Fibroblast of skin of scalp (primary cell): ENCODE data around the gene BTK.
A peak's percentile ranks its signal among the peaks of the same experiment; 100 is the strongest.

Source experiments
- DNase-seq: peaks from one replicate; pipeline ENCODE4 v3.0.0-alpha.2; 2013

The BTK gene

DNA sequence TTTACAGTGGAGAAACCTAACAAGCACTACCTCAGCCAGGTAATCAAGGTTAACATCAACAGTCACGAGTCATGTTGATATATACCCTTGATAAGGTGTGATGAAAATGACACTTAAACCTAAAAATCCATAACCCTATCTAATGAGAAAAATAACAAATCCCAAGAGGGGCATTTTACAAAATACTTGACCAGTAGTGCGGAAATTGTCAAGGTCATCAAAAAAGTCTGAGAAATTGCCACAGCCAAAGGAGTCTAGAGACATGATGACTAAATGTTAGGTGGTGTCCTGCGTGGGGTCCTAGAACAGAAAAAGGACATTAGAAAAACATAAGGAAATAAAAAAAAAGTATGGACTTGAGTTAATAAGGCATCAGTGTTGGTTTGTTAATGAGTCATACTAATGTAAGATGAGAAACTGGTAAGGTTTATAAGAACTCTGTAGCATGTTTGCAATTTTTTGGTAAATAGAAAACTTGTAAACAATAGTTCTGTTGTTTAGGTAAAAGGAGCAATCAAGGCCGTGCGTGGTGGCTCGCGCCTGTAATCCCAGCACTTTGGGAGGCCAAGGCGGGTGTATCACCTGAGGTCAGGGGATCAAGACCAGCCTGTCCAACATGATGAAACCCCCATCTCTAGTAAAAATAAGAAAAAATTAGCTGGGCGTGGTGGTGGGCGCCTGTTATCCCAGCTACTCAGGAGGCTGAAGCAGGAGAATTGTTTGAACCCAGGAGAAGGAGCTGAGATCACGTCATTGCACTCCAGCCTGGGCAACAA is 7.7 kb upstream of the BTK start:
- DNase-seq = no peak

DNA sequence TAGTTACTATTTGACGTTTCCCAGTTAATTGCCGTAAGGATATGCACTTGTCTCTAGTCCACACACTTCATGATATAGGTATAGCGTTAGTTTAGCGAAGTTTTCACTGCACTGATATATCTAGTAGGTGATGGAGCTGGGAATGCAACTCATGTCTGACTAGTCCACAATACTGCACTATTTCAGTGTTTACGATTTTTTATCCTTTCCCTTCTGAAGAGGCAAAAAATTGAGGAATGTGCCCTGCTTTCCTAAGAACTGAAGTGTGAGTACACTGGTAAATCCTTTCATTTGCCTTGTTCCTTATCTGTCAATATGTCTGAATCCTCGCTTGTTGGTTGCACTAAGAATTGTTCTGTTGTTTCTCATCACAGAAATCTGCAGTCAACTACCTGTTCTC is 5.8 kb upstream of the BTK start:
- DNase-seq = no peak

DNA sequence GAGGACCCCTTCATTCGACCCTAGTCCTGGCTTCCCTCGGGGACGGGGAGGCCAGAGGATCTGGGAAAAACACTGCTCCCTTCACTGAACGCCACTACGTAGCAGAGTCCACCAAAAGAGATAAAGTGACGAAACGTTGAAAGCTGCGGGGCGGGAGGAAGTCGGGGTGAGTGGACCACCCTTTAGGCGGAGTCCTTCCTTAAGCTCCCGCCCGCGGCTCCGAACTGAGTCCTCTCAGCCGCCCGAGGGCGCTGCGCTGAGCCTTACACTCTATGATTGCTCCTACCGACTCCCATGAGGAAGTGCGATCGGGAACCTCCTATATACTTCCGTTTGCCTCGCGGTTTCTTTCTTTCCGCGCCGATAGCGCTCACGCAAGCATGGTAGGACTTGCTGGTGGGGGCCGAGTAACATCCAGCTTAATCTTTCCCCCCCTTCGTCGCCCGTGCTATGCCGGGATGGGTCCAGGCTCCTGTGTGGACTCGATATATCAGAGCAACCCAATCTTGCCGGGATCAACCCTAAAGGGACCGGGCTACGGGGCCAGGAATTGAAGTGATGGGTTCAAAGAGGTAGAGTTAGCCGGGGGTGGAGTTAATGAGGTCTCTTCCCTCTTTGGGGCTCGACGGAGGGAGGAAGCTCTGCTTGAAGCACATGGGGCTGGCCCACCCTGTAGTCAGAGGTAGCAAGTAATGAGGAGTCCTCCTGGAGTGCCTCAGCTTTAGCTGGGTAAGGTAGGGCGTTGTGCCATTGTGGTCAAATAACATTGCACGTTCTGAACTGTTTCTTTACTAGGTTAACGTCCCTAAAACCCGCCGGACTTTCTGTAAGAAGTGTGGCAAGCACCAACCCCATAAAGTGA is 4.9 kb upstream of the BTK start, which contains the start of gene RPL36A:
Gene RPL36A (plus strand): TSS at position 348 of the 862 bp plus-strand sequence. CDS start 33 bp downstream, at position 381.
- peak; percentile 91 for DNase-seq

DNA sequence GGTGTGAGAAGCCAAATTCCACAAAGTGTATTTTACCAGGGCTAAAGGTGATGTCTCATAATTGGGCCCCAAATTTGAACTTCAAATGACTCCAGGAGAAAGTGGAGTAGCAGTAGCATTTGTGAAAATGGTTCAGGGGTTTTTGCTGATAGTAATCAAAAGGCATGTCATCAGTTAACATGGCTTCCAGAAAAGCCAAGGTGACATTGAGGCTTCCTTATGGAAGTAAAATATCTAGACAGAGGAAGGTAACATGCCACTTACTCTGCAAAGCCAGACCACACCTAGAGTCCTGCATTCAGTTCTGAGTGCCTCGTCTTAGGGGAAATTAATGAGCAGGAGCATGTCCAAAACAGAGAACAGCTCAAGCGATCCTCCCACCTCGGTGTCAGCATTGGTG is 2.6 kb upstream of the BTK start:
- DNase-seq = no peak

DNA sequence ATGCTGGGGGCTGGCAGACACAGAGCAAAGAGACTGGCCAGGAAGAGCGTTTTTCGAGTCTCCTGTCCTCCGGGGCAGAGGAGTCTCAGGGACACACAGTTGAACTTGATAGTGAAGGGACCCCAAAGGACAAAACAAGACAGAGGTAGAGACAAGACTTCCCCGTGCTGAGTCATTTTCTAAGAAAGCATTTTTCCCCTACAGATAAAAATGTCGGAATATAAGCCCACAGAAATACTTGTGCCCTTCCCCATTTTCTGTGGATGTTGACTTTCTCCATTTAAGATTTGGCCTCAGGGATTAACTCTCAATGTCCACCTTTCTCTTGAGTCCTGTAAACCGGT is 523 bp upstream of the BTK start:
- no peak for DNase-seq

DNA sequence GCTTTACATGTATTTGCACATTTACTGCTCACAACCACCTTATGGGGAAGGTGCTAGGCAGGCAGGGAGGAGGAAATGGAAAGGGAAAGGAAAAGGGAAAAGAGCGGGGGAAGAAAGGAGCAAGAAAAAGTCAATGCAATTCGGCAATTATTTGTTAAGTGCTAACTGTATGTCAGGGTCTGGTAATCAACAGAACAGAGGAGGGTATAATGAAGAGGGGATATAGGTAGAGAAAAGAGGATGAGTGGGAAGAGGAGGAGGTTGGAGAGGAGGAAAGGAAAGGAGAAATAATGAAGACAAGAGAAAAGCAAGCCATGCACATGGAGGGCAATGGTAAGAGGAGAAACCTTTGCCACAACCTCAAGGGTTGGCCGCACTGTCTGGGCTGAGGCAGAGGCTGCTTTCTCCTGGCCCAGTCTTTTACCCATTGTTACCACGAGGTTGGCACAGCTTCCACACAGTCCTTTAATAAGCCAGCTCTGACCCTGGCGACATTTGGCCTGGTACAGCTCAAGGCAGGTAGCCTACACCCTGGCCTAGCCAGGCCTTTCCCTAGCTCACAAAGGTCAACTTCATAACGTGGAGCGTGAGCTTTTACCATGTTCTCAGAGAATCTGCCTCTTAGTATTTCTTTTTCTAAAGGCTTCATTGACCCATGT is 836 bp downstream of the BTK start:
- DNase-seq = no peak

DNA sequence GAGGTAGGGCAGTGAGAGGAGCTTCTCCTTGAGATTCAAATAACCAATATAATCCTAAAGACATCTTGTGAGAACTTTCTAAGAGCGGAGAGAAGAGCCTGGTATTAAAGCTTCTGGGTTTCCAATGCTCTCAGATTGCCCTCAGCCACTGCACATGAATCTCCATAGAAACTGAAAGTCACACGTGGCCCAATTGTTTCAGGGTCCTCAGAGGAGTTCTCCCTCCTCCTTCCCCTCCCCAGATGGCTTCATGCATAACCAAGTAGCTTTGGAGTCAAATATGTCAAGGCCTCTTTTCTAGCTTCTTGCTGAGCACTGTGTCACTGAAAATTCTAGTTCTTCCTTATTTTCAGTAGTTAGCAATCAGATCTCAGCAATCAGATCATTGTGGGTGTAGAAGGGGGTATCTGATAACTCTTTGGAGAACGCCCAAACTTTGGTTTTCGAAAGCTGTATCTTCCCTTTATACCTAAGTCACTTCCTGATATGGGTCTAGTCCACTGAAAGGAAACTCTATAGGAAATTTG is 2.2 kb downstream of the BTK start:
- DNase-seq = no peak

DNA sequence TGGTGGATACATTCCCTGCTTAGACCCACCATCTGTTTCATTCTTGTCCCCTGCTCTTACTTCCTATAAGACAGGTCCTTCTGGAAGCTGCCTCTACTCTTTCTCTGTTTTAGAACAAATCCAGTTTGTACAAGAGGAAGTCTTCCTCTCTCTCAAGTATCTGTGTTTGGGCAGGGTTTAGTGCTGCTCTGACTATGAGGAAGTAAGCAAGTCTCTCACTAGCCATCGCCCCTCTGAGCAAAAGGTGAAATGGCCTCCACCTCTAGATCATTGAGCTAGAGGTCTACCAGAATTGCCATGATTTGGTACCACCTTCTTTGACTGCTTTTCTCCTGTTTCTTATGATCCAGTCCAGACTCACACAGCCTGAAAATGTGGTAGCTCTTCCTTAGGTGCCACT is 8.4 kb downstream of the BTK start:
- DNase-seq = no peak

DNA sequence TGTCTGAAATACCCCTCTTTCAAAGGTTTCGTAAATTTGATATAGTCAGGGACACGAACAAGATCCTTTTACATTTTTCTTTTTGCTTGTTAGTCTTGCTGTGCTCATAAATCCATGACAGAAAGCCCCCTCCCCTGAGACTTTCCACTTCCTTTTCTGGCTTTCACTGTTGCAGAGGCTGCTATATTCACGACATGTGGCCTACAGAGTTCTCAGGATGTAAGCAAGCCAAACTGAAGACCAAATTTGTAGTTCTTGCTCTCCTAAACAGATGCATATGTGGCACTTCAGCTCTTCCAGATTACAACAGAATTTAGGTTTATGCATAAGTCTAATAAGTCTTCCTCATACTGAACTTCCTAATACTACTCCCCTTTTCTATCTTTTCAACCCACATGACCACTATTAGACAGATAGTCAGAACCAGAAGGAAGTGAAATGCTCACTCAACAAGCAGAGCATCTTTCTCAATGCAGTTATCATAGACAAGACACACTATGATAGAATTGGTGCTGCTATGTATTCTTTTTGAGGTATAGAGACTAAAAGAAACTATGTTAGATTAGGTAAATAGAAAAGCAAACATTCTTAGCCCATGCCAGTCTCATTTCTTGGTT is 15.0 kb downstream of the BTK start:
- no peak for DNase-seq

DNA sequence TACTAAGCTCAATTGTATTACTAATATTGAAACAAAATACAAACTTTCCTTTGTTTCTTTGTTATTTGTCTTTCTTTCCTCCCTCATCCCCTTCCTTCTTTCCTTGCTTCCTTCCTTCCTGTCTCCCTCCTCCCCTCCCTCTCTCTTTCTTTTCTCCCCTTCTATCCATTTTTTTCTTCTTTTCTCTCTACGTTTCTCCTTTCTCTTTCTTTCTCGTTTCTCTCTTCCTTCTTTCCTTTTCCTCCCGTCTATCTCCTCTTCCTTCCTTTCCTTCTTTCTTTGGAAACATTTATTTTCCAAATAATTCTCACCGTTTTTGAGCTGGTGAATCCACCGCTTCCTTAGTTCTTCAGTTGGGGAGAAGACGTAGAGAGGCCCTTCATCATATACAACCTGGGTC is 16.3 kb downstream of the BTK start:
- DNase-seq = no peak

DNA sequence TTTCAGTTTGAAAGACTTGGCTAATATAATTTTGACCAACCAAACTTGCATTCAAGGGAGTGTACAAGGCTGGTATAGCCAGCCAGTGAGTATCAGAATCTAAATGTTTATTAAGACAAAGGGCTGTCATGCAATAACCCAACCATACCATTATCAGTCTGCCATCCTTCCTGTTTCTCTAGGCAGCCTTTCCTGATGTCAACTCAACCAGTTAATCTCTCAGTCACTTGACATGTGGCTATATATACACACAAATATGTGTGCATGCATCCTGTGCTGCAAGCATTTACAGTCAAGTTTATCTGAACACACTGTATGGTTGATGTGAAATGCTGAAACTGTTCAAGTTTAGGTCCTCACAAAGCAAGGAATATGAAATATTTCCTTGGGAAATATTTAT is 17.2 kb downstream of the BTK start:
- no peak for DNase-seq

DNA sequence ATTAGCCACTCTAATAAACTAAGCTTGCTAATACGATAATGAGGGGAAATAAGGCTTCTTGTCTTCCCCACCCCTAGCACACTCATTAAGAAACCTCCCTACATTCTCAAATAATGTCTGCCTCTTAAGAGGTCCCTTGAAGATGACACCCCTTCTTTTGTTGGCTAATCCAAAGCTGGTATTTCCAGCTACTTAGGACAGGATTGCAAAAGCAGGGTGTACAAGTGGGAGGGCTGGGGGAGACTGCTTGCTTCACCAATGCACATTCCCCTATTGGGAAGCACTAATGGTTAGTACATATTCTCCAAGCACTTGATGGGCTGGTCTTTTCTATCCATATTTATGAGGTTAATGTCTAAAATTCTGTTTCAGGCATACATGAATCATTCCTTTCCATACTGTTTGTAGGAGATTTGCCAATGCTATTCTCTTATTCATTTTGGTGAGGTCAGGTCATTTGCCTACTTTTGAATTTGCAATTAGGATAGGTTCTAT is 20.6 kb downstream of the BTK start:
- DNase-seq = no peak

DNA sequence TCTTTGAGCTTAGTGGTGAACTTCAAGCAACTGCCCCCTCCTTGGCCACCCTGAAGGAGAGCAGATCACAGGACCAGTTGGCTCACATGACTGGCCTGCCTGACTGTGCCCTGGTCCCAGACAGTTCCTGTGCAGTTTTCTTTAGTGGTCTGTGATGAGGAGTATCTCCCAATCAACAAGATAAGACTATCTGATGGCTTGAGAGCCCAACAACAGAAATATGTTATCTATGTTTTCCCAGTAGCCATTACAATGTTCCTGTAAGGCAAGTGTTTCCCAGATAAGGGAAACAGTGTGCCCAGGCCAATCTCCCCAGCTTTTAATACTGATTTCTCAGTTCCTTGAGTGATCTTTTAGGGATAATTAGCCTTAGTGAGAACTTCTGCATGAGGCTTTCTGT is 23.2 kb downstream of the BTK start:
- no peak for DNase-seq

DNA sequence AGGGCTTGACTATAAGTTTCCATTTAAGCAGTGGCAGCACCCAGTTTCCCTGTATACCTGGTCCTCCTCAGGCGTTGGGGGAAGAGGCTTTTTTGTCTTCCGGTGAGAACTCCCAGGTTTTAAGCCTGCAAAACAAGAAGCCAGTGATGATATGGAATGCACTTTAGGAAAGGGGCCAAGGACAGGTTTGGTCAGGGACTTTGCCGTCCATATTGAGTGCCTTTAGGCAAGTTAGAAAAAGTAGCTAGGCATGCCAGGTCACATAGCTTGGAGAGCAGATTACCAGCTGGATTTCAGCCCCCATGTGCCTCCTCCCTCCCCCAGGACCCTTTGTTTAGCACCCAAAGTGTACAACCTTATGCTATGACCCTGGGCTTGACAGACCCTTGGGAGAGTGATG is 23.9 kb downstream of the BTK start:
- DNase-seq = no peak

DNA sequence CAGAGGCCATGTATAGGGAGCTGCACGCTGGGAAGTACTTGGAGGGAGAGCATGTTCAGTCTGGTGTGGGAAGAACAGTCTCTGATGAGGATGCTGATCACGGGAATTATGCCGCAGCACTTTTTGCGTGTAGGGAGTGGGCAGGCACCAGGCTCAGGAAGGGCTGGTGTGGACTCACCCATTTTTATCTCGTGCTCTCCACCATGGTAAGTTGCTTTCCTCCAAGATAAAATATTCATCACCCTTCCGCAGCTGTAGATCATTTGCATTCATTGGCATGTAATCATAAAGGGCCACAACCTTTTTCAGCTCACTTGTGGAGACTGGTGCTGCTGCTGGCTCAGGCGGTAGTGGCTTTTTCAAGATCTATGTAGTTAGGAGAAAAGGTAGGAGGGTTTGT is 25.6 kb downstream of the BTK start:
- DNase-seq = no peak

DNA sequence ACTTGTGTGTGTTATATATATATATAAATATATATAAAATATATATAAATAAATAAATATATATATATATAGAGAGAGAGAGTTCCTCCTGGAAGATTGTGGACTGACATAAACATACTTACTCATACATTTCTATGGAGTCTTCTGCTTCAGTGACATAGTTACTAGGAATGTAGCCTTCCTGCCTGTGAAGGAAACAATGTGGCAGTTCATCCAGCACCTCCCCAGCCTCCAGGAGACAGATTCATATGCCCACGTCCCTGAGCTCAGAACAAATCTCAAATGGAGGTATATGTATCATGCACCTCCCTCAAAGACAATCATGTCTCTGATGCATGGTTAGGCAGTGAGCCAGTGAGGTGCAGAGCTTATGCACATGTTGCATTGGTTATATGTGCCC is 26.0 kb downstream of the BTK start:
- DNase-seq = peak; percentile 3

DNA sequence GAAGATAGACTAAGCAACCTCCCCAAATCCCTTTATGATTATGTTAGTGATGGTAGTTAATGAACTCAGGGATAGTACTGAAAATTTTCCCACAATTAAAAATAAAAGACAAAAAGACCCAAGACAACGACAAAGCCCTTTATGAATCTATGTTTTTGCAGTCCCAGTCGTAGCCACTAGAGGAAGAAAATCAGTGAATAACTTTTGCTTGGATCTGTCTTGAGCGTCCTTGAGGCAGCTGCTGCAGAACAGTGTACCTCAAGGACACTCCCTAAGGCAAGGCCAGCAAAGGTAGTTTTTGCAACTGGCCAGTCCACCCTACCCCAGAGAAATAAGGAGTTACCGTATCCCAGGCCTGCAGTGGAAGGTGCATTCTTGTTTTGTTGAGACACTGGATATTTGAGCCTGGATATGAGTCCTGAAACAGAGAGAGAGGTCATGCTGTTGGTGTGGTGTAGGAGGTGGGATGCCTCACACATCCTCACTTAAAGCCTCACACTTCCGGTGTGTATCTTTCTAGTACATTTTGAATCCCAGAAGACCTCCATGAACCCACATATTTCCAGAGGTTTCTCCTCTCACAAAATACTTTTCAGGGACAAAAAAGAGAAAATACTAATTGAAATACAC is 28.7 kb downstream of the BTK start:
- no peak for DNase-seq

DNA sequence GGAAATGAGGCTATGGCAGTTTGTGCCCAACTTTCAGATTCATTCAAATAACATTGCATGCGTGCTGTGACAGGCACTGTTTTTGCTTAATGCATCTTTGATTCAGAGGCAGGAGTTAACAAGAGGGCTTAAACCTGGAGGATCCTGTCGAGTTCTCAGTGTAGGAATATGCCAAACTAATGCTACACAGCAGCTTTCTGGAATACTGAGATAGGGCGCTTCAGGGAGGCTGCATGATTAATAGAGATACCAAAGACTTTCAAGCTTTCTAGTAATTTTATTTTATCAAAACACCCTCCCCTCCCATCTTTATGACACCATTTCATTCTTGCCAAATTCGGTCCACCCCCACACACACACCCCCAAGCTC is 36.8 kb downstream of the BTK start:
- DNase-seq = no peak

DNA sequence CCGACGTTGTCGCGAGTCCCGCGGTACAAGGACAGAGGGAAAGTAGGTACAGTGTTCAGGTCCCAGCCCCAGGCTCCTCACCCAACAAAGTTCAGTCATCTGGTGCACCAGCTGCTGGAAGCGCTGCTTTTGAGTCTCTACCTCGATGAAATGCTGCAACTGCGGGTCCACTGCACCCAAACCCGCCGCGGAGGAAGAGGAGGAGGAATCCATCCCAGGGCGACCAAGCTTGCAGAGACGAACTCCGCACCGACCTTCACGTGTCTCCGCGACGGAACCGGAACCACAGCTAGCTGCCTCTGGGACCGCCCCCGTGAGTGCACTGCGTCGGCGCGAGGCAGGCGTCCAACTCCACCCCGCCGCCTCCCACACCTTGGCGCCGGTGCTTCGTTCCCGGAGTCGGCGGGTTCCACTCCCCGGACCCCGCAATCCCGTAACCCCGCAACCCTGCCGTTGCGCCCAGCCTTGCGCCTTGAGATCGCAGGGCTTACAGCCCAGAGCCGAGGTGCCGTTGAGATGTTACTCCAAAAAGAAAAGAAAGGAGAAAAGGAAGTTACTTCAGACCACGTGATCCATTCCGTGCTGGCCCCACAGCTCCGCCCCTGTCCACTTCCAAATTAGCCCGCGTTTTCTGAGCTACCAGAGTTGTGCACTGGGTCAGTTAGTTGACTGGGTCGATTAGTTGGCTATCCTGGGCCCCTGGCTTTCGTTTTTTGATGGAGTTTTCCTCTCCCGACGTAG is 37.4 kb downstream of the BTK start, which contains the start of gene TIMM8A:
Gene TIMM8A (minus strand): TSS at position 291 of the 741 bp plus-strand sequence. CDS start 78 bp downstream, at position 213.
- DNase-seq = peak; percentile 63

DNA sequence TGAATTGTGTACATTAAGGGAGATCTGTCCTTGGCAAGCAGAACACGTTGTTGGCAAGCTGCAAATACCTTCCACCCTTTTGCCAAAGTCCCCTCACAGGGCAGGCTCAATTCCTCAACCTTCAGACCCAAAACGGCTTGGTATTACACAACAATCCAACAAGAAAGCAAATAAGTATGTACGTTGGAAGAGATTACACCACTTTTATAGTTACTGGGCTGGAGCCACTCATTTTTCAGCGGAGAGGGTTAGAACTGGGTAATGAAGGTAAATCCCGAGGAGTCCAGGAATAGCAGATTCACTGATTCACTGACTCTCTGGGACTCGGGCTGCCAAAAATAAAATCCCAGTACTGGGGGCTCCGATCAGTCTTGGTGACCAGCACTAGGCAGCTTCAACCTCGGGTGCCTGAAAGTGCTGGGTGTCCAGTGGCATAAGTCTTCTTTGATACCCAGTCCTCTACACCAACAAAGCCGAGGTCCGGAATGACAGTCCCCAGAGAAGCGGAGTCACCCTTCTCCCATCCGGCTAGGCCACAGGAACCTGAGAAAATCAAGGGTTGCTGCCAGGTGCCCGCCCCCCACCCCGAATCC is 38.0 kb downstream of the BTK start:
- DNase-seq = no peak

DNA sequence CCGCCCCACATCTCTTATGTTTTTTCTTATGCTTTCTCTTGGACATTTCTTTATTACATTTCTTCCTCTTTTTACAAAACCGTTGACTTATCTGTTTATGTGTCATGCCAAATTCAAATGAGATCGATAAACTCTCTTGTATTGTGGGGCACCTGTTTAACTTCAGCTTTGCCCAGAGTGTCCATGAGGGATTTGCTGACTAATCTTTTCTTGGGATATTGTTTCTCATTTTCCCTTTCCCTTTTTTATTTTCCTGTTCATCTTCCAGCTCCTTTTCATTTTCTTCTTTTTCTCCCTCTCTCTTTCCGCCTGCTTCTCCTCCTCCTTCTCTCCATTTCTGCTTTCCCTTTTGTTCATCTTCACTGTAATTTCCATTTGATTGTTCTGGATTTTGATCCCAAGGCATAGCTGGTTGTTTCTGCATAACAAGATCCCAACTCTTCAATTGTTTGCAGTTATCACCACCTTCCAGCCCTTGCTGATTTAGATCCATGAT is 48.2 kb downstream of the BTK start:
- no peak for DNase-seq
